NB4 (cell line): ENCODE measurements around the gene NTM.

ENCODE experiments used
- MYC ChIP-seq: IDR thresholded peaks from 2 replicates; pipeline ENCODE4 v1.6.1; 2011; ENCODE audit warnings: low read depth, low read length
- POLR2A ChIP-seq: IDR thresholded peaks from 2 replicates; pipeline ENCODE4 v1.6.1; 2011; ENCODE audit warnings: mild to moderate bottlenecking; ENCODE audit not compliant: insufficient read length; ENCODE audit errors: extremely low read depth
- TF ChIP-seq, protein P1 (sequence below): IDR thresholded peaks from one replicate; pipeline ENCODE4 v1.5.1; 2012; ENCODE audit warnings: low read depth, low read length
- TF ChIP-seq, protein P2 (sequence below): IDR thresholded peaks from 2 replicates; pipeline ENCODE4 v1.6.1; 2011; ENCODE audit warnings: low read depth, low read length

- TF ChIP-seq, protein P1, sequence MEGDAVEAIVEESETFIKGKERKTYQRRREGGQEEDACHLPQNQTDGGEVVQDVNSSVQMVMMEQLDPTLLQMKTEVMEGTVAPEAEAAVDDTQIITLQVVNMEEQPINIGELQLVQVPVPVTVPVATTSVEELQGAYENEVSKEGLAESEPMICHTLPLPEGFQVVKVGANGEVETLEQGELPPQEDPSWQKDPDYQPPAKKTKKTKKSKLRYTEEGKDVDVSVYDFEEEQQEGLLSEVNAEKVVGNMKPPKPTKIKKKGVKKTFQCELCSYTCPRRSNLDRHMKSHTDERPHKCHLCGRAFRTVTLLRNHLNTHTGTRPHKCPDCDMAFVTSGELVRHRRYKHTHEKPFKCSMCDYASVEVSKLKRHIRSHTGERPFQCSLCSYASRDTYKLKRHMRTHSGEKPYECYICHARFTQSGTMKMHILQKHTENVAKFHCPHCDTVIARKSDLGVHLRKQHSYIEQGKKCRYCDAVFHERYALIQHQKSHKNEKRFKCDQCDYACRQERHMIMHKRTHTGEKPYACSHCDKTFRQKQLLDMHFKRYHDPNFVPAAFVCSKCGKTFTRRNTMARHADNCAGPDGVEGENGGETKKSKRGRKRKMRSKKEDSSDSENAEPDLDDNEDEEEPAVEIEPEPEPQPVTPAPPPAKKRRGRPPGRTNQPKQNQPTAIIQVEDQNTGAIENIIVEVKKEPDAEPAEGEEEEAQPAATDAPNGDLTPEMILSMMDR, result no peak
- no peak for TF ChIP-seq POLR2A
- TF ChIP-seq, protein P2, sequence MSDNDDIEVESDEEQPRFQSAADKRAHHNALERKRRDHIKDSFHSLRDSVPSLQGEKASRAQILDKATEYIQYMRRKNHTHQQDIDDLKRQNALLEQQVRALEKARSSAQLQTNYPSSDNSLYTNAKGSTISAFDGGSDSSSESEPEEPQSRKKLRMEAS, result no peak
- TF ChIP-seq MYC, result no peak
Measured at GRCh38 chr11:131754671-131755070, 384.3 kb downstream of the NTM start.
